Stomach (tissue), 9 donors: ENCODE results near the gene KHNYN. TPM values are rescaled to one million over a fixed set of nuclear protein-coding genes. Genes with fewer than 3 reads are reported as not detected.
A peak's percentile ranks its signal among the peaks of the same experiment; 100 is the strongest.

Experiments used
- DNase-seq, 2 donors: peaks; one replicate each; pipeline versions ENCODE4 v3.0.0 to v3.0.0-alpha.2; 2013 to 2019
- H3K27ac ChIP-seq, 5 donors: fragments of 200-600 bp in 4 of 5; sonication (generic) in 4 of 5; one replicate each; pipeline ENCODE4 v1.5.1; 2013 to 2019; ENCODE audit warnings: mild to moderate bottlenecking in 1 of 5, moderate library complexity in 1 of 5
- H3K27me3 ChIP-seq, 3 donors: fragments of 200-600 bp; sonication (generic); one replicate each; pipeline ENCODE4 v1.5.1; 2017 to 2019; ENCODE audit warnings: mixed run types in 1 of 3
- H3K36me3 ChIP-seq, 4 donors: fragments of 200-600 bp; sonication (generic); 1 replicate in 3 of 4; 2 replicates in 1 of 4; pipeline ENCODE4 v1.5.1; 2016 to 2019
- H3K4me1 ChIP-seq, 4 donors: fragments of 200-600 bp; sonication (generic); one replicate each; pipeline ENCODE4 v1.5.1; 2016 to 2019
- H3K4me3 ChIP-seq, 4 donors: fragments of 200-600 bp; sonication (generic) in 3 of 4; one replicate each; pipeline ENCODE4 v1.5.1; 2016 to 2019; ENCODE audit warnings: mild to moderate bottlenecking in 1 of 4
- H3K9me3 ChIP-seq, 4 donors: fragments of 200-600 bp; sonication (generic); one replicate each; pipeline ENCODE4 v1.5.1; 2016 to 2019
- CTCF ChIP-seq, 7 experiments: fragments of 450-650 bp in 4 of 7; fragments of 200-600 bp in 3 of 7; sonication (generic) in 3 of 7; IDR thresholded peaks; one replicate each; pipeline ENCODE4 v1.5.1; 2016 to 2019; ENCODE audit warnings: antibody characterized with exemption in 7 of 7, control low read depth in 2 of 7, mild to moderate bottlenecking in 1 of 7
- EP300 ChIP-seq: sonication (generic); formaldehyde crosslinking; IDR thresholded peaks from one replicate; pipeline ENCODE4 v1.6.1; 2017; ENCODE audit warnings: antibody characterized with exemption
- POLR2A ChIP-seq, 4 donors: fragments of 450-650 bp; IDR thresholded peaks; one replicate each; pipeline ENCODE4 v1.6.1; 2016; ENCODE audit warnings: antibody characterized with exemption in 4 of 4, control low read depth in 2 of 4, mild to moderate bottlenecking in 1 of 4, moderate library complexity in 1 of 4
- POLR2AphosphoS5 ChIP-seq, 3 donors: sonication (generic); formaldehyde crosslinking; IDR thresholded peaks; one replicate each; pipeline ENCODE4 v1.6.1; 2016; ENCODE audit warnings: antibody characterized with exemption in 3 of 3
- WGBS, 5 donors: extraction: QIAGEN DNeasy Blood & Tissue Kit in 3 of 5; methylation state at CpG; one replicate each; pipeline versions ENCODE4 v1.1.5 to v1.1.7; 2013 to 2018; 5-methylcytosine and 5-hydroxymethylcytosine counted together
- intact Hi-C: fragments of 100-400 bp; cut with DNase I; formaldehyde crosslinking; loops from one replicate; pipeline ENCODE4 v1.15.1; 2023; ENCODE audit warnings: low total_unique reads
- polyA plus RNA-seq, 3 donors: library from polyadenylated mRNA; stranded (reverse); fragments of 200-250 nt; gene quantifications; one replicate each; pipeline ENCODE4 v1.2.3, GENCODE V29; 2013
- total RNA-seq, 5 donors: library from RNA; depleted of rRNA; stranded (reverse); fragments of >200 nt; gene quantifications; one replicate each; pipeline versions ENCODE4 v1.1.0 to v1.2.3, GENCODE V29; 2014 to 2016
- donor health status: healthy with polysubstance abuse.
- donor health status: Bipolar disorder and iron deficiency.
- donor health status: healthy.

Gene KHNYN
- total and polyA plus RNA-seq, 8 donors = 13.9 to 348 (median 65.5) TPM

- TF ChIP-seq CTCF (IDR thresholded peaks at IDR 0.05) = no peak
- no peak for TF ChIP-seq POLR2AphosphoS5 (IDR thresholded peaks at IDR 0.05)
- no peak for TF ChIP-seq POLR2A (IDR thresholded peaks at IDR 0.05)
- TF ChIP-seq EP300 = no peak
- Histone ChIP-seq H3K4me1 (peaks cover 0 to 18% (median 7%) of the 10 kb centered on the region in 4 donors), H3K27me3 (no peaks in the 10 kb centered on the region), H3K27ac (no peak overlapping the region), H3K4me3 (no peak overlapping the region), H3K36me3 (no peaks in the 10 kb centered on the region), H3K9me3 (no peaks in the 10 kb centered on the region)
- 56 to 74% (median 69%) methylated on average over 11 of the region's 11 CpGs for WGBS, 5 donors
- intact Hi-C loops = no loop called here
- DNase-seq = no peak
These were observed 40.4 kb upstream of the KHNYN start for GRCh38 chr14:24389226-24389848.

GRCh38 chr14:24390701-24391468 is 38.9 kb upstream of the KHNYN start:
- WGBS, 5 donors = 61 to 74% (median 68%) methylated on average over 6 of the region's 6 CpGs
- intact Hi-C loops = no loop called here

GRCh38 chr14:24392325-24393091 is 37.2 kb upstream of the KHNYN start:
- Histone ChIP-seq H3K4me3 (no peak overlapping the region), H3K27me3 (no peaks in the 10 kb centered on the region), H3K27ac (peak overlapping the region in 2 of 5 donors; percentile 6 to 50), H3K4me1 (peaks cover 0 to 12% (median 7%) of the 10 kb centered on the region in 4 donors), H3K9me3 (no peaks in the 10 kb centered on the region), H3K36me3 (no peaks in the 10 kb centered on the region)
- intact Hi-C loops = no loop called here
- peak in 1 of 2 donors; percentile 83 for DNase-seq
- 38 to 54% (median 51%) methylated on average over 8 of the region's 8 CpGs for WGBS, 5 donors
- TF ChIP-seq POLR2AphosphoS5 (IDR thresholded peaks at IDR 0.05) (no peak), EP300 (no peak), CTCF (IDR thresholded peaks at IDR 0.05) (no peak), POLR2A (IDR thresholded peaks at IDR 0.05) (no peak)

More at GRCh38 chr14:24390701-24391468, 38.9 kb upstream of the KHNYN start:
- TF ChIP-seq POLR2AphosphoS5 (IDR thresholded peaks at IDR 0.05) (no peak), POLR2A (IDR thresholded peaks at IDR 0.05) (no peak), EP300 (no peak), CTCF (IDR thresholded peaks at IDR 0.05) (no peak)
- Histone ChIP-seq H3K9me3 (no peaks in the 10 kb centered on the region), H3K27me3 (no peaks in the 10 kb centered on the region), H3K4me3 (no peak overlapping the region), H3K36me3 (no peaks in the 10 kb centered on the region), H3K4me1 (peaks cover 0 to 18% (median 7%) of the 10 kb centered on the region in 4 donors), H3K27ac (no peak overlapping the region)
- DNase-seq = no peak

GRCh38 chr14:24394275-24394674 is 35.5 kb upstream of the KHNYN start:
- TF ChIP-seq POLR2A (IDR thresholded peaks at IDR 0.05) (no peak), EP300 (no peak), POLR2AphosphoS5 (IDR thresholded peaks at IDR 0.05) (no peak), CTCF (IDR thresholded peaks at IDR 0.05) (no peak)
- DNase-seq = no peak
- intact Hi-C loops = no loop called here
- Histone ChIP-seq H3K36me3 (no peaks in the 10 kb centered on the region), H3K4me1 (peaks cover 14 to 25% (median 19%) of the 10 kb centered on the region in 4 donors), H3K4me3 (no peak overlapping the region), H3K27me3 (no peaks in the 10 kb centered on the region), H3K9me3 (no peaks in the 10 kb centered on the region), H3K27ac (no peak overlapping the region)
- WGBS, 5 donors = 29 to 42% (median 37%) methylated on average over 3 of the region's 3 CpGs
